HT-29 (cell line): Measurements from ENCODE around the gene GPR142. TPM values are rescaled to one million over a fixed set of nuclear protein-coding genes. Genes with fewer than 3 reads are reported as not detected.
A peak's percentile ranks its signal among the peaks of the same experiment; 100 is the strongest.
"Not testable (repeated sequence)": the region's sequence is repeated elsewhere in the genome, so short reads cannot be mapped to it uniquely, and the experiment has no call there.

Experiments used
- DNase-seq: peaks from one replicate; pipeline ENCODE4 v3.0.0-alpha.2; 2015; ENCODE audit warnings: low spot score
- total RNA-seq: library from RNA; depleted of rRNA; stranded (reverse); fragments of >200 nt; shearing (Covaris generic); gene quantifications from 2 replicates; pipeline ENCODE4 v1.2.3, GENCODE V29; 2014

GPR142 gene
- total RNA-seq, 1 experiment from 2014 or later = 0.15 TPM

DNA sequence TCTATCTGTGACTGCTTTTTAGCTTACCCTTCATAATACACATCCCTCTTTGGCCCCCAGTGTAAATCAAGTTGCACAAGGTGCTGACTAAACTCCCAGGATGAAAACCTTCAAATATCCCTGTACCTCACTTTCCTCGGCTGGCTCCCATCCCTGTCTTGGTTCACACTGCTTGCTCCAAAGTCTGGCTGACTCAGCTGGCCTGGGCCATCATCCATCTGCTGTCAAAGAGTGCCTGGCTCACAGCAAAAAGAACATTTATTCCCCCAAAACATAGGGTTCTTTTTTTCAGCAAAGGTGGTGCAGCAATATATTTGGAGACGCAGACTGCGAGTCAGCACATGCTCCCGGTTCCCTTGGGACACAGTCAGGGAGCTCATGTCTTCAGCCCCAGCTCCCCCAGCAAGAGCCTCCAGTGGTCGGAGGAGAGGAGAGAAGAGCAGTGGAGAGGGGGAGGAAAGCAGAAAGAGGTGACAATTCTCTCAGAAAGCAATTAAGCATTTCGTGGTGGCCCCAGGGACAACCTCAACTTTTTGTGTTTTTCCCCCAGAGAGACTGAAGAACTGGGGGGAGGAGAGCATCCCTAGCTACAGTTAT lies 26.1 kb downstream of the GPR142 start:
- DNase-seq = no peak

DNA sequence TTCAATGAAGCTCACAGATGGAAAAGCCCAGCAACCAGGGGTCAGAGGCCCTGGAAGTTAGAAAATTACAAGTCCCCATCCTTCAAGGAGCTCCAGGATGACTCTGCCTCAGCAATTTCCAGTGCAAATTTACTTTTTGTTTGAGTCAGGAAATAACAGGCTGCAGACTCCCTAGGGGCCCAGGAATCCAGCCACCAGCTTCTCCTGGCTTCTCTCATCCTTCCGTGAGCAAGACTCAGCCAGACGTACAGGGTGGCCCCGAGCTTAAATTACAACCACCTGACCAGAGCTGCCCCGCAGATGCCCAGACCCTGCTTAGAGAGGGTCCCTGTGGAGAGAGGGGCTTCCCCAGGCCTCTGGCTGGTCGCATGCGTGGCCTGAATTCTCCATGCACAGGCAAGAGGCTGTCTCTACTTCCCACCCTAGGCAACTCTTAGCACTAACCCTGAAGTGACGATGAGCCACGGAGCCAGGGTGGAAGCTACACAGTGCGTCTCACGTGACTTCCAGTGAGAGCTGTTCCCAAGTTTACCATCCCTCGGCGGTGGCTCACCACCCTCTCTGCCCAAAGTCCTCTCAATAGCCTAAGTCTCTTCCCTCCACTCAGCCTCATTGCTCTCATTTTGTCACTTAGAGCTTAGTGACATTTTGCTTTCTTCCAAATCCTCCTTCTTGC lies 27.1 kb downstream of the GPR142 start:
- DNase-seq = no peak

DNA sequence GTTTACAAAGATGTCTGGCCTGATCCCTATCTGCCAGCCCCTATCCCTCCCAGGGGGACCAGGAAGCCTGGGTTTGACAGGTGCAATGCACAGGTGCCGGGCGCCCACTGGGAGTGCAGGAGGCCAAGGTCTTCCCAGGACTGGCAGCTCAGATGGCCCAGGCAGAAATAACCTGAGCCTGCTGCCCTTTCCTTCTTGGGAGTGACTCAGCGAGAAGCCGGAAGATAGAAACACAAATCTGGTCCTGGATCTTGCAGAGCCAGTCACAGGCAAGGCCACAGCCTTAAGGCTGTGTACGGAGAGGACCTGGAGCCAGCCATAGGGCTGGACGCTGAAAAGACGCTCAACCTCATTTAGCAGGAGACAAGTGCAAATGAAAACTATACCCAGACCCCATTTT lies 27.7 kb downstream of the GPR142 start:
- DNase-seq = peak; percentile 62

DNA sequence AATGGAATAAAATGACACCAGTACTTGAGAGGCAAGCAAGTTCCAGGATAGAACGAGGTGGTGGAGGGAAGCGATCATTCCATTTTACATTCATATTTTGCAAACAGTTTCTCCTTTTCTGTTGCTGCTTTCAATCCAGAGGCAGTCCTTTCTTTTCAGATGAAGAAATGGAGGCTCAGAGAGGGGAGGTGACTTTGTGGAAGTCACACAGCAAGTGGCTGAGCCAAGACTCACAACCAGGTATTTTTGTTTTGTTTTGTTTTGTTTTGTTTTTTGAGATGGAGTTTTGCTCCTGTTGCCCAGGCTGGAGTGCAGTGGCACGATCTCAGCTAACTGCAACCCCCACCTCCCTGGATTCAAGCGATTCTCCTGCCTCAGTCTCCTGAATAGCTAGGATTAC lies 29.3 kb downstream of the GPR142 start:
- DNase-seq = no peak

DNA sequence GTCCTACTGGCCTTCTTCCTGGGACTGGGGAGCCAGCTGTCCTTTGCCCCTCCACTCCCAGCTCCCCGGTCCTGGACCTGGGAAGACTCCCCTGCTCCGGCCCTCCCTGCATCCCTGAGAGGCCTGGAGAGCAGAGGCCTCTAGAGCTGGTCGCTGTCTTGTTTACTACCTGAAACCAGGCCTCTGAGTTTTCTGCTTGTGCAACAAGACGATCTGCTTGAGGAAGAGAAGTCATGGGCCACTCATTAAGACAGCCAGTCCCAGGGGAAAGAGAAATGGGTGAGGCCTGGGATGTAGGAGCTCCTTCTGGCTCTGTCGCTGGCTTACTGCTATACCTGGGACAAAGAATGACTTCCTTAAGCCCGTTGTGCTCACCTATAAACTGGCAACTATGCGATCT lies 34.7 kb downstream of the GPR142 start:
- DNase-seq = no peak

DNA sequence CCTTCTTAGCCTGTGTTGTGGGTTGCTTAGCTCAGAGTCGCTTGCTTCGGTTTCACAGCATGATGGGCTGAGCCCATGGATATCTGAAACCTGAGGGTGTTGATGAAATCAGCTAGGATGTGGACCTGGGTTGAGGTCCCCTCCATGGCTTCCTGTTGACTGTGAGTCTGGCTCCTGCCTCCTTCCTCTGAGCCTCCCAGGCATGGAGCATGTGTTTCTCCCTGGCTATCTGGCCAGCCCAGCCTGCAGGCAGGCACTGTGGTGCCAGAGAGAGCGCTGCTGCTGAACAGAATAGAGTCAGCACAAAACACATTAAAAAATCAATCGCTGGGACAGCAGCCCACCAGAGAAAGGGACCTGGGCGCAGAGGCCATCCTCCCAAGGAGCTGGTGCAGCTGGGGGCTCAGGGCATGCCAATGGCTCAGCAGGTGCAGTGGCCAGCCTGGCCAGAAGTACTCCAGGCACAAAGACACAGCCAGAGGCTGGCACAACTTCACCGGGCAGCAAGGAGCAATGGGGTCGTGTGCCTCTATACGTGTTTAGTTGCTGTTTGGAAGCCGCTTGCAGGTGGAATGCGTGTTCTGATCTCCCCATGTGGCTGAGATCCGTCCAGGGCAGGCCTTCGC lies 36.3 kb downstream of the GPR142 start:
- DNase-seq = no peak

DNA sequence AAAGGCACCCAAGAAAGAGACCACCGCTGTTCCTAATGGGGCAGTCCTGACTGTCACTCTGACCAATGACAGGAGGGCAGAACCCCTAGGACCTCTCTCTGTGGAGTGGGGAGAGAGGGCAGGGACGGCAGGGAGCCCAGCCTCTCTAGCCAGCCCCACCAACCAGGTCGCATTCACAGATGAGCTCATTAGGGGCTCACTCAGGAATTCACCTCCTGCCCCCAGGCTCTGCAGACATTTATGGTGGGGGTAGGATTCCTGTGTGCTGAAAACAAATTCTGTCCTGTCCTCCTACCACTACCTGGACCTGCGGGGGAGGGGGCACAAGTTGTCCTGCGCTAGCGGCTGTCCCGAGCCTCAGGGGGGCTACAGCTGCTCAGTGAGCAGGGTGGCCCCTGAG lies 36.9 kb downstream of the GPR142 start:
- no peak for DNase-seq

DNA sequence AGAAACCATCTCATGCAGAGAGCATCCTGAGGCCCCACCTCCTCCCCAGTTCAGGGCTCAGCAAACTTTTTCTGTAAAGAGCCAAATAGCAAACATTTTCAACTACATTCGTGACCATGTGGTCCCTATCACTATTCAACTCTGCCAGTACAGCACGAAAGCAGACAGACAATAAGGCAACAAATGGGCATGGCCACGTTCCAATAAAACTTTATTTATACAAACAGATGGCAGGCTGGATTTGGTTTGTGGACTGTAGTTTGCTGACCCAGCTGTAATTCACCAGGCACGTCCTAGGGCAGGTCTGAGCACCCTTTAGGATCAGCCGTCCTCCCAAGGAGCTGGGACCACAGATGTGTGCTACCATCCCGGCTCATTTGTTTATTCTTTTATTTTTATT lies 37.5 kb downstream of the GPR142 start:
- DNase-seq = no peak

DNA sequence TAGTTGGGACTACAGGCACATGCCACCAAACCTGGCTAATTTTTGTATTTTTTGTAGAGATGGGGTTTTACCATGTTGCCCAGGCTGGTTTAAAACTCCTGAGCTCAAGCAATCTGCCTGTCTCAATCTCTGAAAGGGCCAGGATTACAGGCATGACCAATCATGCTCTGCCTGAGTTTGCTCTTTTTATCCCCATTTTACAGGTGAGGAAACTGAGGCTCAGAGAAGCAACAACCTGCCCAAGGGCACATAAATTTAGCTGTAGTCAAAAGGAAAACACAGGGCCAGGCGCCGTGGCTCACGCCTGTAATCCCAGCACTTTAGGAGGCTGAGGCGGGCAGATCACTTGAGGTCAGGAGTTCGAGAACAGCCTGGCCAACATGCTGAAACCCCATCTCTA lies 38.0 kb downstream of the GPR142 start:
- not testable (repeated sequence) for DNase-seq

DNA sequence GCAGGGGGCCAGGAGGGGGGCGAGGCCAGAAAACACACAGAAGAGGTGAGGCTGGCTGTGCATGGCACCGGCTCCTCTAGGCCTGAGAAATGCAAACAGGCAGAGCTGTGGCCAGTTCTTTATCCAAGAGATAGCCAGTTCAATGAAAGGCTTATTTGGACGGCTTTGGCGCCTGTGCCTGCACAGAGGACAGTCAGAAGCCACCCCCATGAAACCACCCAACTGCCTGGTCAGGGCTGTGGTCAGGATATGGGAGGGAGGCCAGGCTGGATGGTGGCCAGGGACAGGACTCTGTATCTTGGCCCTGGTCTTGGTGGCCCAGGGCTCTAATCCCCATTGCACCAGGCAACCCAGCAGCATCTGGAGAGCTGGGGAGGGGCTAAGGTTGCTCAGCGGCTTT lies 40.1 kb downstream of the GPR142 start:
- no peak for DNase-seq

DNA sequence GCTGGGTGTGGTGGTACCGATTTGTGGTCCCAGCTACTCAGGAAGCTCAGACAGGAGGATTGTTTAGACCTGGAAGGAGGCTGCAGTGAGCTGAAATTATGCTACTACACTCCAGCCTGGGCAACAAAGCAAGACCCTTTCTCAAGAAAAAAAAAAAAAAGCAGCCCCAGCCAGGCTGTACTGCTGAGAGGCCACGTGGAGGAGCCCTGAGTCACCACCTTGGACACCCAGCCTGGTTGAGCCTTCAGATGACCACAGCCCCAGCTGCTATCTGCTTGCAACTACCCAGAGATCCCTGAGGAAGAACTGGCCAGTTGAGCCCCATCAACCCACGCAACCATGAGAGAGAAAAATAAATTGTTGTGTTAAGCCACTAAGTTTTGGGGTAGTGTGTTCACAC lies 41.0 kb downstream of the GPR142 start:
- peak; percentile 74 for DNase-seq

DNA sequence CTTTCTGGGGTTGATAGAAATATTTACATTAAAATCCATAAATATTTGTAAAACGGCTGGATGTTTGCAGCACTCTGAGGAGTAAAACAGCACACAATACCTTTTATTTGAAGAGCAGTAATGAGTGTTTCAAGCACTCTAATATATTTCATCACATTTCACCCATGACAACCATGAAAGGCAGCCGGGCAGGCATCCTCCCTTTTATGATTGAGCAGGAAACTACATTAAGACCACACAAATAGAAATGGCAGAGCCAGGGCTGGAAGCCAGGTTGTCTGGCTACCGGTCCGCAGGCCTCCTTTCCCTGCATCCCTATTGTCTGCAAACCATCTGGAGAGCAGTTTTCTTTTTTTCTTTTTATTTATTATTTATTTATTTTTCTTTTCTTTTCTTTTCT lies 41.5 kb downstream of the GPR142 start:
- DNase-seq = peak; percentile 31

DNA sequence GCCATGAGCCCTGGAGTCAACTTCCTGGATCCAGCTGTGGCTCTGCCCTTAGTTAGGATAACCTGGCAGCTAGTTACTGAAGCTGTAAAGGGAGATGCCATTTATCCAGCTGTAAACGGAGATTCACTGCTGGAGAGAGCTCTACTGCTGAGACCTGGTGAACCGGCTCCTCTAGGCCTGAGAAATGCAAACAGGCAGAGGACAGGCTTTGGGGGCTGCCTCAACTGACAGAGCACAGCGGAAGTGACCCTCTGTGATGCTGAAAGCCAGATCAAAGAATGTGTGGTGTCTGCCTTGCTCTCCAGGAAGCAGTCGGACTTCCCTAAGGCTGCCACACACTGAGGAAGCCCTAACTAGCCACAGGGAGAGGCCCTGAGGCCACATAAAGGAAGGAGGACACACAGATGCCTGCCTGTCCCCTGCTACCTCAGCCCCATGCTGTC lies 42.7 kb downstream of the GPR142 start:
- DNase-seq = no peak

DNA sequence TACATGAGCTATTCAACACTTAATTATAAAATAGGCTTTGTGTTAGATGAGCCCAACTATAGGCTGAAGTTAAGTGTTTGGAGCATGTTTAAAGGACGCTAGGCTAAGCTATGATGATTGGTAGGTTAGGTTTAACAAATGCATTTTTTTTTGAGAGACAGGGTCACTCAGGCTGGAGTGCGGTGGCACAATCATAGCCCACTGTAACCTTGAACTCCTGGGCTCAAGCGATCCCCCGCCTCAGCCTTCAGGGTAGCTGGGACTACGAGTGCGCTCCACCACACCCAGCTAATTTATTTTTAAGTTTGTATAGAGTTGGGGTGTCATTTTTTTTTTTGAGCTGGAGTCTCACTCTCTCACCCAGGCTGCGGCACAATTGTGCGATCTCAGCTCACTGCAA lies 45.3 kb downstream of the GPR142 start:
- no peak for DNase-seq

DNA sequence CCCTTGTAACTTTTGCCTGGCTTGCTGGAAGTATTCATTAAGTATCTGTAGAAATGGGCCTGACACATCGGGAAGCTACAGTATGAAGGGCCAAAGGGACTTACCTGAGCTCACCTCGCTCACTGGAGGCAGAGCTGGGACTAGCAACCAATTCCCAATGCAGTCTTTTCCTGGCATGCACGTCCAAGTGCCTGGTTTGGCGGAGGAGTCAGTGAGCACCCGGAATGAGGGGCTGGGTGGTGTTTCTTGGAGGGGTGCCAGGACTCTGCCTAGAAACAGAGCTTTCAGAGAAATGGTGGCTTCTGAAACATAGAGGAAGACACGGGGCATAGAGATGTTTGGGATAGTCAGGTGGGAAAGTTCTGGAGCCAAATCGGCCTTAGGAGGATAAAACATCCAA lies 46.2 kb downstream of the GPR142 start:
- no peak for DNase-seq

DNA sequence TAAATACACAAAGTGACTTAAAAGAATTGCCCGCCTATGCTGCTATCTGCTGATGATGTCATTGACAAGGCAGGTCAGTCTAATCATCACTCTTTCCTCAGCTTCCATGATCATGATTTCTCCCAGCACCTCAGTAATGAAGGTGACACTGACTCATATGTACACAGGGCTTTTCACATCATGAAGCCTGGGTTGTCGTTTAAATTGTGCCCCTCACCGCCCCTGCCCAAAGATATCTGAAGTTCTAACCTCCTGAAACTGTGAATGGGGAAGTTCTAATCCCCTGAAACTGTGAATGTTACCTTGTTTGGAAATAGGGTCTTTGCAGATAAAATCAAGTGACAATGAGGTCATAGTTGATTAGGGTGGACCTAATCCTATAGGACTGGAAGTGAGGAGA lies 47.2 kb downstream of the GPR142 start:
- no peak for DNase-seq

DNA sequence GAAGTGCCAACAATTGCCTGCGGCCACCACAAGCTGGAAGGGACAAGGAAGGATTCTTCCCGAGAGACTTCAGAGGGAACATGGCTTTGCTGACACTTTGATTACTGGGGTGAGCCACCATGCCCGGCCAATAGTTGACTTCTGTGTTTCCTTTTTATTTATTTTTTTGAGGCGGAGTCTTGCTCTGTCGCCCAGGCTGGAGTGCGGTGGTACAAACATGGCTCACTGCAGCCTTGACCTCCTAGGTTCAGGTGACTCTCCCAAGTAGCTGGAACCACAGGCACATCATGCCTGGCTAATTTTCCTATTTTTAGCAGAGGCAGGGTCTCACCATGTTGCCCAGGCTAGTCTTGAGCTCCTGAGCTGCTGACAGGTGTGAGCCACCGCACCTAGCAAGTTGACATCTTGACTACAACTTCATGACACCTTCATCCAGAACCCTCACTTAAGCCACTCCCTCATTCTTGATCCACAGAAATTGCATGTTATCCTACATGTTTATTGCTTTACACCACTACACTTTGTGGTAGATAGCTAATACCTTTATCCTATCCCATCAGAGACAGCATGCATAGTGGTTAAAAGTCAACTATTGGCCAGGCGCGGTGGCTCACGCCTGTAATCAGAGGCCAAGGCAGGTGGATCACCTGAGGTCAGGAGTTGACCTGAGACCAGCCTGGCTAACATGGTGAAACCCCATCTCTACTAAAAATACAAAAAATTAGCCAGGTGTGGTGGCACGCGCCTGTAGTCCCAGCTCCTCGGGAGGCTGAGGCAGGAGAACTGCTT lies 48.5 kb downstream of the GPR142 start:
- DNase-seq = no peak

DNA sequence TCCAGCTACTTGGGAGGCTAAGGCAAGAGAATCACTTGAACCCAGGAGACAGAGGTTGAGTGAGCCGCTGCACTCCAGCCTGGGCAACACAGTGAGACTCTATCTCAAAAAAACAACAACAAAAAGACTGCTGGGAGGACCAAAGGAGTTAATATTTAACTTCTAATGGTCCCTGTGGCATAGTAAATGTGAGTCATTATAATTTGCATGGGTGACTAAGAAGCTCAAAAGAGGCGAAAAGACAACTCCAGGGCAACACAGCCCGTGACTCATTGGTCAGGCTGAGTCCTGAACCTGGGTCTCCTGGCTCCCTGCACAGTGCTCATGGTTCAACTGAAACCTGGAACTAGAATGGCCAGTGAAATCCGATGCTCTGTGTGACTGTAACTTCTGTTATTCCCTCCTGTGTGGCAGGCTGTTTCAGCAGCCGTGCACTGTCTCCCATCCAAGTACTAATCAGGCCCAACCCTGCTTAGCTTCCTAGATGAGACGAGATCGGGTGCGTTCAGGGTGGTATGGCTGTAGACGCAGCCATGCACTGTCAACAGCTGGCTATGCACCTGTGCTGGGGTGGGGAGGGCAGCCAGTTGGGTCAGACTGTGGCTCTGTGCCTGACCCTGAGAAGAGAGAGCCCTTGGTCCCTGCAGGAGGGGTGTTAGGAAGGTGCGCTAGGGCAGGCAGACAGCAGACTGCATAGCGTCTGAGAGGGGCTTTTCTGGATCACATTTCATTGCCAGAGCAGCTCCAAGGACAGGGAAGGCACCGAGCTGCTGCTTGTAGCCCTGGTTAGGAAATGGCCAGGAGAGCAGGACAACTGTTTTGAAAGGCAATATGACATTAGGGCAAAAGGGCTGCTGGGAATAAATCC lies 50.1 kb downstream of the GPR142 start:
- DNase-seq = peak; percentile 86

DNA sequence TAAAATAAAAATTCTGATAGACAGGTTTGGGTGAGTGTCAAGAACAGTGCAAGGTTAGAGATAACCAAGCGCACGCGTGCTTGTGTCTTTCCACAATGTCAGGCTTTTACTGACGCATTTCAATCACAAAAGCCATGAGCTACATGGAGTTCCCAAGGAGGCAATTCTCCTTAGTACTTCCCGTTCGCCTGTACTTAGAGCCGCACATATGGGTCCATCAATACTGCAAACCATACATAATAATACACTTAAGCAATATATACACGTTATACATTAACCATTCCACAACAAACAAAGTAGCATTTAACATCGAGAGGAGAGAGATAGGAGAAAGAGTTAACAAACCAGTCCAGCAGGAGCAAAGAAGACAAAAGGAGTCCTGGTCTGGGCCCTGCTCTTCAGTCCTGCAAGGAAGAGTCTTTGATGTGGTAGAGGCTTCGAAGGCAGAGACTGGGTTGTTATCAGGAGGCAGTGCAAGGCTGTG lies 52.7 kb downstream of the GPR142 start:
- peak; percentile 65 for DNase-seq
